Measurements from ENCODE around the gene ZNF711. TPM values are rescaled to one million over a fixed set of nuclear protein-coding genes. Genes with fewer than 3 reads are reported as not detected.

Gene ZNF711
- total RNA-seq (1 to 10 TPM; 2.0 to 3.6 (median 3.3) TPM), polyA plus RNA-seq (1 to 10 TPM in 1 of 3 donors, under 1 TPM in 2; 0.46 to 1.3 (median 0.60) TPM)

DNA sequence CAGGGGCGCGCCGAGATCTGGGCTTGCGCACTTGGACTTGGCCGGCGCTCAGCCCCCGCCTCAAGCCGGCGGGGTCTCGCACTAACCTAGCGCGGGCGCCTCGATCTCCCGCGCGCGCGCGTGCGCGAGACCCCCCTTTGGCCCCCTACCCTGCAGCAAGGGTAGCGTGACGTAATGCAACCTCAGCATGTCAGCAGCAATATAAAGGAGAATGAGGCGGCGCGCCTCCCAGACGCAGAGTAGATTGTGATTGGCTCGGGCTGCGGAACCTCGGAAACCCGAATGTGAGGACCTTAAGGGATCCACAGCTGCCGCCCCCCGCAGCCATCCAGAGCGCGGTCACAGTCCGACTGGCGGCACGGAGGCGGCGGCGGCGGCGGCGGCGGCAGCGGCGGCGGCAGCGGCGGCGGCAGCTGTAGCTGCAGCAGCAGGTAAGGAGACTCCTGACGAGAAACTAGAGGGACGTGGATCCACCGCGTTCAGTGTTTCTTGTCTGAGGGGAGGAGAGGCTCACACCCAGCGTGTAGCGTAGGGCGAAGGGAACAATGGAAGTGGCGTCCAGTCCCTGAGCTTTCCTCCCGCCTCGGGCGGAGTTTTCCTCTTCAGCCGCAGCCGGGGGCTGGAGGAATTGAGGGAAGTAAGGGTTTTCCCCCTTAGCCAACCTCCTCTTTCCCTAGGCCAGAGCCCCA, at the start of gene ZNF711, which contains the start of gene SATL1:
Gene ZNF711, plus strand, starts transcription at position 231 of the 689 bp plus-strand sequence. CDS start 3,582 bp downstream, outside the sequence.
Gene SATL1, minus strand, starts transcription at position 19 of the 689 bp plus-strand sequence. CDS start 134,811 bp downstream, outside the sequence.
- 0 to 1% methylated on average over 65 of the region's 65 CpGs for WGBS, 2 donors
- Histone ChIP-seq H3K27ac (peak within 1 kb of the TSS in 3 of 4 donors; percentile 40 to 53 (median 51)), H3K4me1 (no peaks in the 10 kb centered on the region), H3K4me3 (peak within 1 kb of the TSS; percentile 38 to 59 (median 54)), H3K27me3 (no peaks in the 10 kb centered on the region), H3K36me3 (no peaks in the 10 kb centered on the region), H3K9me3 (no peaks in the 10 kb centered on the region)
- TF ChIP-seq POLR2A (IDR thresholded peaks at IDR 0.05) (no peak), EP300 (IDR thresholded peaks at IDR 0.05) (no peak), POLR2AphosphoS5 (IDR thresholded peaks at IDR 0.05) (no peak)
- TF ChIP-seq, protein P1, sequence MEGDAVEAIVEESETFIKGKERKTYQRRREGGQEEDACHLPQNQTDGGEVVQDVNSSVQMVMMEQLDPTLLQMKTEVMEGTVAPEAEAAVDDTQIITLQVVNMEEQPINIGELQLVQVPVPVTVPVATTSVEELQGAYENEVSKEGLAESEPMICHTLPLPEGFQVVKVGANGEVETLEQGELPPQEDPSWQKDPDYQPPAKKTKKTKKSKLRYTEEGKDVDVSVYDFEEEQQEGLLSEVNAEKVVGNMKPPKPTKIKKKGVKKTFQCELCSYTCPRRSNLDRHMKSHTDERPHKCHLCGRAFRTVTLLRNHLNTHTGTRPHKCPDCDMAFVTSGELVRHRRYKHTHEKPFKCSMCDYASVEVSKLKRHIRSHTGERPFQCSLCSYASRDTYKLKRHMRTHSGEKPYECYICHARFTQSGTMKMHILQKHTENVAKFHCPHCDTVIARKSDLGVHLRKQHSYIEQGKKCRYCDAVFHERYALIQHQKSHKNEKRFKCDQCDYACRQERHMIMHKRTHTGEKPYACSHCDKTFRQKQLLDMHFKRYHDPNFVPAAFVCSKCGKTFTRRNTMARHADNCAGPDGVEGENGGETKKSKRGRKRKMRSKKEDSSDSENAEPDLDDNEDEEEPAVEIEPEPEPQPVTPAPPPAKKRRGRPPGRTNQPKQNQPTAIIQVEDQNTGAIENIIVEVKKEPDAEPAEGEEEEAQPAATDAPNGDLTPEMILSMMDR (IDR thresholded peaks at IDR 0.05): no peak
- DNase-seq: no peak
- intact Hi-C loops (cut with DNase I): no loop called here

DNA sequence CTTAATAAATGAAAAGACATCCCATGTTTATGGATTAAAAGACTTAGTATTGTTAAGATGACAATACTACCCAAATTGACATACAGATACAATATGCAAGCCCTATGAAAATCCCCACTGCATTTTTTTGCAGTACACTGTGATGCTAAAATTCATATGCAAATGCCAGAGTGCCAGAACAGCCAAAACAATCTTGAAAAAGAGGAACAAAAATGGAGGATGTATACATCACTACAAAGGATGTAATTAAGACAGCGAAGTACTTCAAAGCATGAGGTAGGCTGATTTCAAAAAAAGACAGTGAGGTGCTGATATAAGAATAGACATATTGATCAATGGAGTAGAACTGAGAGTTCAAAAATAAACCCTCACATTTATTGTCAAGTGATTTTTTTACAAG, 47.5 kb upstream of the ZNF711 start:
- no peaks in the 10 kb centered on the region for H3K4me1 ChIP-seq
- no peak overlapping the region for H3K27ac ChIP-seq
- no peak for TF ChIP-seq EP300 (IDR thresholded peaks at IDR 0.05)
- DNase-seq: no peak
- H3K36me3 ChIP-seq: no peaks in the 10 kb centered on the region
- H3K9me3 ChIP-seq: no peaks in the 10 kb centered on the region
- WGBS, 2 donors: 0 to 89% methylated on average over 1 of the region's 1 CpG
- intact Hi-C loops (cut with DNase I): no loop called here
- H3K27me3 ChIP-seq: no peaks in the 10 kb centered on the region
- no peak overlapping the region for H3K4me3 ChIP-seq

GRCh38 chrX:85203461-85203970, 40.3 kb upstream of the ZNF711 start:
- TF ChIP-seq, protein P1 (IDR thresholded peaks at IDR 0.05): no peak
- TF ChIP-seq POLR2A (IDR thresholded peaks at IDR 0.05): no peak
- no peak for TF ChIP-seq EP300 (IDR thresholded peaks at IDR 0.05)
- no peak for TF ChIP-seq POLR2AphosphoS5 (IDR thresholded peaks at IDR 0.05)
- H3K27ac ChIP-seq: no peak overlapping the region
- intact Hi-C loops (cut with DNase I): no loop called here
- 96 to 97% methylated on average over 8 of the region's 8 CpGs for WGBS, 2 donors
- no peaks in the 10 kb centered on the region for H3K4me1 ChIP-seq
- no peaks in the 10 kb centered on the region for H3K36me3 ChIP-seq
- H3K9me3 ChIP-seq: no peaks in the 10 kb centered on the region
- H3K4me3 ChIP-seq: no peak overlapping the region
- H3K27me3 ChIP-seq: no peaks in the 10 kb centered on the region
- DNase-seq: no peak

DNA sequence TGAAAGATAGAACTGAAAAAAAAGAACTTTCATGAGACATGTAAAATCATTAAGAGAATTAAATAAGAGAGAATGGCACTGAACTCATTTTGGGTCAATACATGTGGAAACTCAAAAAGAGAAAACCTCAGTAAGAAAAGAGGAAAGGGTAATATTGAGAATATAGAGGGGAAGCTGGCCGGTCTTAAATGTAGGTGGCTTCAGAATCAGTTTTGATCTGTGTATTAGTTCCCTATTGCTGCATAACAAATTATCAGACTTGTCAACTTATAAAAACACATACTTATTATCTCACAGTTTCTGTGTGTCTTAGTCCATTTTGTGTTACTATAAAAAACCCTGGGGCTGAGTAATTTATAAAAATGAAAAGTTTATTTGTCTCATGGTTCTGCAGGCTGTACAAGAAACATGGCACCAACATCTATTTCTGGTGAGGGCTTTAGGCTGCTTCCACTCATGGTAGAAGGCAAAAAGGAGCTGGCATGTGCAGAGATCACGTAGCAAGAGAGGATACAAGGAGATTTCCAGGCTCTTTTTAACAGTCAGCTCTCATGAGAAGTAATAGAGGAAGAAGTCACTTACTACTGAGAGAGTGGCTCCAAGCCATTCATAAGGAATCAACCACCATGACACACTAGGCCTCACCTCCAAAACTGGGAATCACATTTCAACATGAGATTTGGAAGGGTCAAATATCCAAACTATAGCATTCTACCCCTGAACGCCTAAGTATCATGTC, 29.8 kb upstream of the ZNF711 start:
- Histone ChIP-seq H3K4me1 (no peaks in the 10 kb centered on the region), H3K27ac (no peak overlapping the region), H3K9me3 (no peaks in the 10 kb centered on the region), H3K27me3 (no peaks in the 10 kb centered on the region), H3K4me3 (no peak overlapping the region), H3K36me3 (no peaks in the 10 kb centered on the region)
- intact Hi-C loops (cut with DNase I): no loop called here
- DNase-seq: no peak
- WGBS, 2 donors: 83 to 88% methylated on average over 3 of the region's 3 CpGs
- TF ChIP-seq, protein P1 (IDR thresholded peaks at IDR 0.05): no peak
- no peak for TF ChIP-seq POLR2A (IDR thresholded peaks at IDR 0.05)
- TF ChIP-seq EP300 (IDR thresholded peaks at IDR 0.05): no peak
- TF ChIP-seq POLR2AphosphoS5 (IDR thresholded peaks at IDR 0.05): no peak

GRCh38 chrX:85215946-85216345, 27.8 kb upstream of the ZNF711 start:
- H3K9me3 ChIP-seq: no peaks in the 10 kb centered on the region
- no peak for TF ChIP-seq POLR2AphosphoS5 (IDR thresholded peaks at IDR 0.05)
- DNase-seq: no peak
- 78 to 87% methylated on average over 1 of the region's 1 CpG for WGBS, 2 donors
- H3K4me3 ChIP-seq: no peak overlapping the region
- H3K27me3 ChIP-seq: no peaks in the 10 kb centered on the region
- intact Hi-C loops (cut with DNase I): no loop called here
- no peaks in the 10 kb centered on the region for H3K36me3 ChIP-seq
- no peaks in the 10 kb centered on the region for H3K4me1 ChIP-seq
- no peak overlapping the region for H3K27ac ChIP-seq
